K562 (cell line): ENCODE measurements around the gene FADS6. TPM values are rescaled to one million over a fixed set of nuclear protein-coding genes. Genes with fewer than 3 reads are reported as not detected.
A peak's percentile ranks its signal among the peaks of the same experiment; 100 is the strongest.

Experiments
- HIVEP1 ChIP-seq: fragments of 250-450 bp; sonication (Bioruptor Pico); IDR thresholded peaks from 2 replicates; pipeline ENCODE4 v1.4.0; 2020; ENCODE audit warnings: mild to moderate bottlenecking
- HNRNPK ChIP-seq: fragments of 200-400 bp; formaldehyde crosslinking; IDR thresholded peaks from one replicate; pipeline ENCODE4 v1.6.1; 2018; ENCODE audit warnings: mild to moderate bottlenecking, low read depth, low read length; ENCODE audit not compliant: poor library complexity, severe bottlenecking
- L3MBTL2 ChIP-seq: fragments of 450-650 bp; IDR thresholded peaks from 2 replicates; pipeline ENCODE4 v1.6.1; 2016; ENCODE audit warnings: mild to moderate bottlenecking, moderate library complexity
- MED1 ChIP-seq: sonication (generic); formaldehyde crosslinking; IDR thresholded peaks from 2 replicates; pipeline ENCODE4 v1.8.1; 2023; ENCODE audit warnings: missing genetic modification reagents, borderline replicate concordance
- NR2C1 ChIP-seq, 2 experiments: fragments of 450-650 bp; IDR thresholded peaks; 2 replicates each; pipeline ENCODE4 v1.6.1; 2017; ENCODE audit warnings: mild to moderate bottlenecking in 2 of 2, antibody characterized with exemption in 1 of 2, inconsistent platforms in 1 of 2, missing compliant biosample characterization in 1 of 2, missing genetic modification characterization in 1 of 2
- PHB2 ChIP-seq: fragments of 450-650 bp; IDR thresholded peaks from 2 replicates; pipeline ENCODE4 v1.6.1; 2017; ENCODE audit warnings: low read depth
- PHF21A ChIP-seq: fragments of 450-650 bp; IDR thresholded peaks from 2 replicates; pipeline ENCODE4 v1.6.1; 2017; ENCODE audit warnings: low read depth, borderline replicate concordance
- SIN3B ChIP-seq: fragments of 450-650 bp; IDR thresholded peaks from 2 replicates; pipeline ENCODE4 v1.6.1; 2017; ENCODE audit warnings: low read depth, mild to moderate bottlenecking, moderate library complexity
- SMARCB1 ChIP-seq: IDR thresholded peaks from 2 replicates; pipeline ENCODE4 v1.6.1; 2011; ENCODE audit warnings: improper control_type of control experiment, low read depth; ENCODE audit not compliant: insufficient read length
- SRSF7 ChIP-seq: fragments of 200-400 bp; formaldehyde crosslinking; optimal IDR thresholded peaks from 2 replicates; pipeline ENCODE3; 2017; ENCODE audit warnings: mild to moderate bottlenecking, low read depth, low read length
- STAT5A ChIP-seq: IDR thresholded peaks from 2 replicates; pipeline ENCODE4 v1.6.1; 2012; ENCODE audit warnings: low read length, inconsistent platforms, borderline replicate concordance
- TEAD4 ChIP-seq, 2 experiments: sonication (generic) in 1 of 2; formaldehyde crosslinking in 1 of 2; IDR thresholded peaks; 2 replicates each; pipeline versions ENCODE4 v1.6.1 to v1.8.0; 2012 to 2022; ENCODE audit warnings: borderline replicate concordance in 1 of 2, inconsistent platforms in 1 of 2, low read length in 1 of 2, mild to moderate bottlenecking in 1 of 2, missing genetic modification reagents in 1 of 2
- TOE1 ChIP-seq, 2 experiments: fragments of 450-650 bp in 1 of 2; sonication (generic) in 1 of 2; formaldehyde crosslinking in 1 of 2; IDR thresholded peaks; 2 replicates each; pipeline versions ENCODE4 v1.7.1 to v1.8.0; 2016 to 2022; ENCODE audit warnings: borderline replicate concordance in 2 of 2, mild to moderate bottlenecking in 2 of 2, antibody characterized with exemption in 1 of 2, inconsistent platforms in 1 of 2, low read depth in 1 of 2, missing genetic modification reagents in 1 of 2, moderate library complexity in 1 of 2
- TRIM24 ChIP-seq, 2 experiments: fragments of 450-650 bp; IDR thresholded peaks; 2 replicates each; pipeline ENCODE4 v1.6.1; 2016
- ZBTB17 ChIP-seq: fragments of 450-650 bp; formaldehyde crosslinking; IDR thresholded peaks from 2 replicates; pipeline ENCODE4 v1.4.0; 2020; ENCODE audit warnings: mild to moderate bottlenecking
- ZC3H4 ChIP-seq: sonication (generic); formaldehyde crosslinking; IDR thresholded peaks from 2 replicates; pipeline ENCODE4 v1.9.0; 2021; ENCODE audit warnings: missing genetic modification reagents, borderline replicate concordance
- ZFX ChIP-seq: sonication (generic); formaldehyde crosslinking; IDR thresholded peaks from 2 replicates; pipeline ENCODE4 v1.8.0; 2022; ENCODE audit warnings: mild to moderate bottlenecking, missing genetic modification reagents, moderate library complexity
- ZKSCAN1 ChIP-seq: fragments of 150-350 bp; IDR thresholded peaks from 2 replicates; pipeline ENCODE4 v1.6.1; 2016; ENCODE audit warnings: low read depth, low read length
- ZNF174 ChIP-seq: fragments of 250-450 bp; sonication (Bioruptor Pico); IDR thresholded peaks from 2 replicates; pipeline ENCODE4 v1.4.0; 2020; ENCODE audit warnings: mild to moderate bottlenecking
- ZNF239 ChIP-seq: fragments of 250-450 bp; sonication (Bioruptor Pico); IDR thresholded peaks from 2 replicates; pipeline ENCODE4 v1.4.0; 2020; ENCODE audit warnings: mild to moderate bottlenecking
- ZNF431 ChIP-seq: sonication (generic); formaldehyde crosslinking; IDR thresholded peaks from 2 replicates; pipeline ENCODE4 v1.8.0; 2022; ENCODE audit warnings: mild to moderate bottlenecking, missing genetic modification reagents
- ZNF778 ChIP-seq: fragments of 450-650 bp; formaldehyde crosslinking; IDR thresholded peaks from 2 replicates; pipeline ENCODE4 v1.4.0; 2020; ENCODE audit warnings: mild to moderate bottlenecking, moderate library complexity
- polyA plus RNA-seq, 8 experiments: library from polyadenylated mRNA; depleted of rRNA in 4 of 8; stranded (reverse) in 5 of 8; unstranded in 3 of 8; fragments of >200 nt; fragmentation: Nextera tagmentation in 2 of 8; fragmentation: Illumina TruSeq in 1 of 8; extraction: Ambion mirVana in 2 of 8; extraction: Trizol in 1 of 8; gene quantifications; 2 replicates each; pipeline versions ENCODE4 v1.2.1 to v1.2.3, GENCODE V29; 2011 to 2014; ENCODE audit warnings: inconsistent platforms in 1 of 8, missing spikeins in 1 of 8
- total RNA-seq, 7 experiments: library from RNA; depleted of rRNA in 6 of 7; stranded (reverse); fragments of >200 nt in 6 of 7; fragmentation: Illumina TruSeq in 2 of 7; extraction: Trizol in 2 of 7; gene quantifications; 2 replicates each; pipeline versions ENCODE4 v1.2.1 to v1.2.3, GENCODE V29; 2011 to 2021; ENCODE audit warnings: low replicate concordance in 1 of 7
- TF ChIP-seq, protein P1 (sequence below): sonication (generic); formaldehyde crosslinking; IDR thresholded peaks from 2 replicates; pipeline ENCODE4 v1.8.0; 2022; ENCODE audit warnings: mild to moderate bottlenecking, missing genetic modification reagents
- TF ChIP-seq, protein P2 (sequence below): fragments of 450-650 bp; IDR thresholded peaks from 2 replicates; pipeline ENCODE4 v1.7.1; 2018; ENCODE audit warnings: mild to moderate bottlenecking, low read depth; ENCODE audit not compliant: partially characterized antibody

FADS6 gene
- total and polyA plus RNA-seq, 9 of the 15 experiments (the other 6 are each of a cell fraction or from before 2014, with no cell fraction given) = 0.18 to 0.22 TPM; not detected in 7

DNA sequence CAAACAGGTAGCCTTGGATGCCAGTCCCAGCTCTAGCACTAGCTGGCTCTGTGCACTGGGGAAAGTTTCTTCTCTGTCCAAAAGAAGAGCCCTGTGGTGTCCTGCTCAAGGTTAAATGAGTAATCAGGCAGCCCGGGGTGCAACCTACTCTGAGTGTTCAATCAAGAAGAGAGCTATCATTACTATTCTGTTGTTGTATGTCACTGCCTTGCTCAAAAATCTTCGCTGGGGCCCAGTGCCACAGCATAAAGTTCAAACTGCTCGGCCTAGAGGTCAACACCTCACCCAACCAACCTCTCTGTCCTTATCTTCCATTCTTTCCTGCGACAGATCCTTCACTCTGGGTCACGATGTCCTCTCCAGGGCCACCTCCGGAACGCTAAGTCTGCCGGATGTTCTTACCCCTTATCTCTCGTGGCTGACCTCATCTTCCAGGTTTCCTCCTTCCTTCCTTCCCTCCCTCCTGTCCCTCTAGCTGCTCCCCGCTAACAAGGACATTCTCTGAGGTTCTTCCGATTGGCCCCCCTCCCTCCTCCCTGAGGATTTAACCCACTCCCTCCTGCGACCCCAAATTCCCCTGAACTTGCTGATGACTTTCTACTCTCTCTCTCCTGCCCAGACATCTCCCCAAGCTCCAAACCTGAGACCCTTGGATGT, 25.1 kb downstream of the FADS6 start (continued):
- TF ChIP-seq ZFX (CRISPR knock-in tag) (peak; percentile 51), TOE1 (IDR thresholded peaks at IDR 0.05; ENCODE audit: borderline replicate concordance) (peak; percentile 63), TOE1 (CRISPR knock-in tag; IDR thresholded peaks at IDR 0.05; ENCODE audit: borderline replicate concordance, low read depth) (no peak), SIN3B (no peak), TRIM24 (IDR thresholded peaks at IDR 0.05) (peak in 1 of 2 experiments; percentile 72; a peak in 3 of 4 replicates), NR2C1 (IDR thresholded peaks at IDR 0.05) (peak; percentile 88), NR2C1 (tag; IDR thresholded peaks at IDR 0.05) (peak; percentile 93), ZKSCAN1 (no peak), STAT5A (no peak), ZC3H4 (CRISPR knock-in tag) (no peak), ZNF174 (CRISPR knock-in tag) (no peak), HNRNPK (no peak), ZBTB17 (CRISPR knock-in tag) (no peak), PHF21A (no peak), L3MBTL2 (peak; percentile 89), HIVEP1 (CRISPR knock-in tag) (no peak), TEAD4 (IDR thresholded peaks at IDR 0.05; ENCODE audit: low read length) (peak; percentile 58; the same call in 1 of the 2 replicates), TEAD4 (CRISPR knock-in tag; IDR thresholded peaks at IDR 0.05; ENCODE audit: borderline replicate concordance) (no peak), ZNF778 (no peak), MED1 (CRISPR knock-in tag) (no peak), ZNF239 (no peak; the same call in 1 of the 2 replicates), ZNF431 (no peak), SMARCB1 (no peak), PHB2 (peak; percentile 68; the same call in 1 of the 2 replicates), SRSF7 (no peak)
- TF ChIP-seq, protein P1, sequence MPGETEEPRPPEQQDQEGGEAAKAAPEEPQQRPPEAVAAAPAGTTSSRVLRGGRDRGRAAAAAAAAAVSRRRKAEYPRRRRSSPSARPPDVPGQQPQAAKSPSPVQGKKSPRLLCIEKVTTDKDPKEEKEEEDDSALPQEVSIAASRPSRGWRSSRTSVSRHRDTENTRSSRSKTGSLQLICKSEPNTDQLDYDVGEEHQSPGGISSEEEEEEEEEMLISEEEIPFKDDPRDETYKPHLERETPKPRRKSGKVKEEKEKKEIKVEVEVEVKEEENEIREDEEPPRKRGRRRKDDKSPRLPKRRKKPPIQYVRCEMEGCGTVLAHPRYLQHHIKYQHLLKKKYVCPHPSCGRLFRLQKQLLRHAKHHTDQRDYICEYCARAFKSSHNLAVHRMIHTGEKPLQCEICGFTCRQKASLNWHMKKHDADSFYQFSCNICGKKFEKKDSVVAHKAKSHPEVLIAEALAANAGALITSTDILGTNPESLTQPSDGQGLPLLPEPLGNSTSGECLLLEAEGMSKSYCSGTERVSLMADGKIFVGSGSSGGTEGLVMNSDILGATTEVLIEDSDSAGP (CRISPR knock-in tag) = no peak
- TF ChIP-seq, protein P2, sequence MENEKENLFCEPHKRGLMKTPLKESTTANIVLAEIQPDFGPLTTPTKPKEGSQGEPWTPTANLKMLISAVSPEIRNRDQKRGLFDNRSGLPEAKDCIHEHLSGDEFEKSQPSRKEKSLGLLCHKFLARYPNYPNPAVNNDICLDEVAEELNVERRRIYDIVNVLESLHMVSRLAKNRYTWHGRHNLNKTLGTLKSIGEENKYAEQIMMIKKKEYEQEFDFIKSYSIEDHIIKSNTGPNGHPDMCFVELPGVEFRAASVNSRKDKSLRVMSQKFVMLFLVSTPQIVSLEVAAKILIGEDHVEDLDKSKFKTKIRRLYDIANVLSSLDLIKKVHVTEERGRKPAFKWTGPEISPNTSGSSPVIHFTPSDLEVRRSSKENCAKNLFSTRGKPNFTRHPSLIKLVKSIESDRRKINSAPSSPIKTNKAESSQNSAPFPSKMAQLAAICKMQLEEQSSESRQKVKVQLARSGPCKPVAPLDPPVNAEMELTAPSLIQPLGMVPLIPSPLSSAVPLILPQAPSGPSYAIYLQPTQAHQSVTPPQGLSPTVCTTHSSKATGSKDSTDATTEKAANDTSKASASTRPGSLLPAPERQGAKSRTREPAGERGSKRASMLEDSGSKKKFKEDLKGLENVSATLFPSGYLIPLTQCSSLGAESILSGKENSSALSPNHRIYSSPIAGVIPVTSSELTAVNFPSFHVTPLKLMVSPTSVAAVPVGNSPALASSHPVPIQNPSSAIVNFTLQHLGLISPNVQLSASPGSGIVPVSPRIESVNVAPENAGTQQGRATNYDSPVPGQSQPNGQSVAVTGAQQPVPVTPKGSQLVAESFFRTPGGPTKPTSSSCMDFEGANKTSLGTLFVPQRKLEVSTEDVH = peak; percentile 44
